Common myeloid progenitor, CD34-positive (primary cell): Measurements from ENCODE around the gene TTI1.

Source experiments
- CTCF ChIA-PET: fragments of 350-600 bp; sonication (Branson Sonifier 250); formaldehyde crosslinking; loops from one replicate; lab custom pipeline; 2021; ENCODE audit warnings: antibody characterized with exemption; lab: Charles Lee
- POLR2A ChIA-PET: fragments of 350-600 bp; sonication (Branson Sonifier 250); formaldehyde crosslinking; loops from one replicate; lab custom pipeline; 2021; ENCODE audit warnings: antibody characterized with exemption; lab: Charles Lee
- DNase-seq, 3 donors: peaks; one replicate each; pipeline versions ENCODE4 v3.0.0 to v3.0.0-alpha.2; 2013
- H3K27ac ChIP-seq, 2 experiments: 1 replicate in 1 of 2; 2 replicates in 1 of 2; pipeline ENCODE4 v1.7.0; 2013; ENCODE audit warnings: inconsistent platforms in 2 of 2, low read length in 2 of 2, mild to moderate bottlenecking in 2 of 2, low read depth in 1 of 2, moderate library complexity in 1 of 2; ENCODE audit not compliant: severe bottlenecking in 2 of 2, insufficient read depth in 1 of 2, poor library complexity in 1 of 2
- H3K27me3 ChIP-seq, 5 experiments: replicated peaks in 2 of 5; 1 replicate in 3 of 5; 2 replicates in 2 of 5; pipeline versions ENCODE4 v1.6.1 to v1.7.0; 2013; ENCODE audit warnings: low read length in 4 of 5, mild to moderate bottlenecking in 2 of 5, moderate library complexity in 2 of 5, inconsistent platforms in 1 of 5; ENCODE audit not compliant: insufficient read depth in 5 of 5, control insufficient read depth in 4 of 5
- H3K36me3 ChIP-seq, 4 experiments: 1 replicate in 2 of 4; 2 replicates in 2 of 4; pipeline versions ENCODE4 v1.6.1 to v1.7.0; 2013; ENCODE audit warnings: low read length in 3 of 4, control low read depth in 1 of 4, mild to moderate bottlenecking in 1 of 4; ENCODE audit not compliant: control insufficient read depth in 4 of 4, insufficient read depth in 4 of 4
- H3K4me1 ChIP-seq, 4 experiments: 1 replicate in 3 of 4; 2 replicates in 1 of 4; pipeline versions ENCODE4 v1.6.1 to v1.7.1; 2013; ENCODE audit warnings: low read length in 3 of 4, mild to moderate bottlenecking in 3 of 4, control low read depth in 1 of 4, inconsistent platforms in 1 of 4, moderate library complexity in 1 of 4; ENCODE audit not compliant: control insufficient read depth in 4 of 4, insufficient read depth in 4 of 4; ENCODE audit errors: control extremely low read depth in 1 of 4
- H3K4me3 ChIP-seq, 7 experiments: 1 replicate in 4 of 7; 2 replicates in 3 of 7; pipeline versions ENCODE4 v1.5.1 to v1.7.0; 2013; ENCODE audit warnings: mild to moderate bottlenecking in 7 of 7, low read length in 6 of 7, moderate library complexity in 6 of 7, inconsistent platforms in 2 of 7, low read depth in 2 of 7, control low read depth in 1 of 7; ENCODE audit not compliant: insufficient read depth in 4 of 7, control insufficient read depth in 1 of 7; ENCODE audit errors: extremely low read depth in 1 of 7
- H3K9me3 ChIP-seq, 5 experiments: 1 replicate in 4 of 5; 2 replicates in 1 of 5; pipeline versions ENCODE4 v1.6.1 to v1.7.1; 2013; ENCODE audit warnings: low read length in 4 of 5, mild to moderate bottlenecking in 2 of 5, inconsistent platforms in 1 of 5, low read depth in 1 of 5, moderate library complexity in 1 of 5; ENCODE audit not compliant: control insufficient read depth in 4 of 5, insufficient read depth in 2 of 5; ENCODE audit errors: control extremely low read depth in 1 of 5
- WGBS: methylation state at CpG from one replicate; pipeline ENCODE4 v1.1.5; 2013; ENCODE audit not compliant: insufficient coverage; 5-methylcytosine and 5-hydroxymethylcytosine counted together

TTI1 gene

DNA sequence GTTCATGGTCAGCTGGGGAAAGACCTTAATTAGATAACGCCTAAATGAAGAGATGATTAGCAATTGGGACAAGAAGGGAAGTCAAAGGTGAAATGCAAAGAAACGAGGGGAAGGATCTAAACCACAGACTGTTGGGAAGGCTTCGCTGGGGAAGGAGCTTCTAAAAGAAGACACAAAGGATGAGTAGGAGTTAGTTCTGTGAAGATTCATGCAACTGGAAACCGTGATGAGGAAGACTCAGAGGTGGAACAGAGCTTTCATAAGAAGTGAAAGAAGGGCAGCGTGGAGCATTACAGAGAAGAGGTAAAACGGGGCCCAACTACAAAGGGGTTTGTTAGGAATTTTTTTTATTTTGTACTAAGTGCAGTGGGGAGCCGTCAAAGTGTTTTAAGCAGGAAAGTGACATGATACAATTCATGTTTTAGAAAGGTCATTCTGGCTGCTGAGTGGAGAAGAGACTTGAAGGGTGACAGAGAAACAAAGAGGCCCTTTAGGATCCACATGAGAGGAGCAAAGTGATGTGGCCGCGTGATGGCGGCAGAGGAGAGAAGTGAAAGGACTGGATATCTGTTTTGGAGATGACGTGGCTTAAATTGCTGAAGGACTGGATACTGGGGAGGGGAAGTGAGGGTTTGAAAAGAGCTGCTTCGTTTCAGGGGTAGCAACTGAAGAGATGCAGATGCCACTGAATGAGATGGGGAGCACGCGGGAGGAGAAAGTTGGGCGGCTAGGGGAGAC lies 33.6 kb downstream of the TTI1 start:
- Histone ChIP-seq H3K36me3 (peaks cover 27 to 91% (median 78%) of the 10 kb centered on the region in 4 experiments), H3K27me3 (no peaks in the 10 kb centered on the region), H3K9me3 (no peaks in the 10 kb centered on the region), H3K4me3 (no peak overlapping the region), H3K4me1 (no peaks in the 10 kb centered on the region), H3K27ac (no peak overlapping the region)
- CTCF ChIA-PET, result no interaction called here
- POLR2A ChIA-PET, result no interaction called here
- WGBS, result 96% methylated on average over 13 of the region's 15 CpGs
- DNase-seq, result no peak

GRCh38 chr20:37997516-37997915 lies 35.7 kb downstream of the TTI1 start:
- CTCF ChIA-PET, result interaction anchor here (1.2 to 1.3 kb wide), 2 partner anchors 13 to 18 kb away, joined by 3 to 4 read pairs; no protein-coding TSS in a partner anchor
- 100% methylated on average over 3 of the region's 3 CpGs for WGBS
- no peak overlapping the region for H3K4me3 ChIP-seq
- DNase-seq, result no peak
- POLR2A ChIA-PET, result no interaction called here
- no peaks in the 10 kb centered on the region for H3K27me3 ChIP-seq
- H3K9me3 ChIP-seq, result no peaks in the 10 kb centered on the region
- peaks cover 19 to 87% (median 75%) of the 10 kb centered on the region in 4 experiments for H3K36me3 ChIP-seq
- peaks cover 0 to 3% (median 1%) of the 10 kb centered on the region in 4 experiments for H3K4me1 ChIP-seq
- H3K27ac ChIP-seq, result no peak overlapping the region

DNA sequence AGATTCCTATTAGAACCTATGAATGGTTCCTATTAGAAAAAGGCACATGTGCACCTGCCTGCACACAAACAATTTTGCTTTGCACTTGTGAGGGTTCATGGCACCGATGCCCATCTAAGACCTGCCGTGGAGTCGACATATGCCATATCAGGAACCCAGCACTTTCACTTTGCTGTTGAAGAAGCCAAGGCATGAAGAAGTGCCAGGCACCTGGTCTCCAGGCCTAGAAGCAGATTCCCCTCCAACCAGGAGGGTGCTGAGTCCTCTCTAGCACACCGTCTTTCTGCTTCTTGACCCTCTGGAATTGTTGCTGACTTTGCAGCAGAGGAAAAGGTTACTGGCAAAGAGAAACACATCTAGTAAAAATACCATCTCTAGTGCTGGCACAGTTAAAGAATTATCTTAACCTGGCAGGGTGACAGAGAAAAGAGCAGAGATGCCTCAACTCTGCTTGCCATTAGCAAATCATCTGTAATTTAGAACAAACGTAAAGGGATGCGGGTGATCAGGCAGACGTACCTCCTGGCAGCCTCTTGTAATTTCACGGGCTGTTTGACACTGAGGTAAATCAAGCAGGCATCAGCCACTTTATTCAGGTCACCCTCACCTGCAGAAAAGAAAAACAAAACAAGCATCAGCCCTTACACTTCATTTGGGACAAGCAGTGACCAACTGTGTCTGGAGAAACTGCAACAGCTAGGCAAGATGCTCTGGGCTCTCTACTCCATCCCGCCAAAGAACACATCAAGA lies 37.2 kb downstream of the TTI1 start:
- no peak for DNase-seq
- H3K4me3 ChIP-seq, result no peak overlapping the region
- H3K9me3 ChIP-seq, result no peaks in the 10 kb centered on the region
- H3K27me3 ChIP-seq, result no peaks in the 10 kb centered on the region
- CTCF ChIA-PET, result interaction anchor here (1.7 to 5.6 kb wide), 2 partner anchors 12 to 431 kb away, joined by 5 to 64 read pairs; no protein-coding TSS in a partner anchor
- WGBS, result 90% methylated on average over 6 of the region's 9 CpGs
- H3K36me3 ChIP-seq, result peaks cover 12 to 87% (median 72%) of the 10 kb centered on the region in 4 experiments
- POLR2A ChIA-PET, result no interaction called here
- H3K27ac ChIP-seq, result no peak overlapping the region
- peaks cover 2 to 8% (median 6%) of the 10 kb centered on the region in 4 experiments for H3K4me1 ChIP-seq

DNA sequence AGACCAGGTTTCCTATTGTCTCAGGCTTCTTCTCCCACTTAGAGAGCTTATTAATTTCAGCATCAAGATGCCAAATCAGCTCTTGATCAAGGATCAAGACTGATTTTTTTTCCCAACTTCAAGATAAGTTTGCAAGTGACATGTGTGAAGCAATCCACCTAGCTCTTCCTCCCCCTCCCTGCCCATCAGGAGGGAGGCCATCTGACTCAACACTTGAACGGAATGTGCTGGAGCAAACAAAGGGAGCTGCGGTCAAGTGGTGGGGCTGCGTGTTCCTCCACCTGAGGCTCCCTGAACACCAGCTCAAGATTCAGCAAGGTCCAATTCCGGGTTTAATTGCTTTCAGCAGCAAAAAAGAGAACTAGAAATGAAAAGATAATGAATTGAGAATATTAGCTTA lies 38.7 kb downstream of the TTI1 start:
- H3K4me3 ChIP-seq, result no peak overlapping the region
- DNase-seq, result no peak
- H3K27ac ChIP-seq, result no peak overlapping the region
- H3K27me3 ChIP-seq, result no peaks in the 10 kb centered on the region
- ChIA-PET CTCF (interaction anchor here (0.5 to 5.6 kb wide), 4 partner anchors 11 to 430 kb away, joined by 3 to 64 read pairs (median 4); no protein-coding TSS in a partner anchor), POLR2A (interaction anchor here (0.6 kb wide), 1 partner anchor 1453 kb away, joined by 3 read pairs; no protein-coding TSS in a partner anchor)
- peaks cover 11 to 74% (median 60%) of the 10 kb centered on the region in 4 experiments for H3K36me3 ChIP-seq
- peaks cover 12 to 23% (median 17%) of the 10 kb centered on the region in 4 experiments for H3K4me1 ChIP-seq
- no peaks in the 10 kb centered on the region for H3K9me3 ChIP-seq
- WGBS, result 97% methylated on average over 4 of the region's 4 CpGs

GRCh38 chr20:37992802-37993409 lies 40.4 kb downstream of the TTI1 start:
- Histone ChIP-seq H3K4me1 (peaks cover 12 to 26% (median 19%) of the 10 kb centered on the region in 4 experiments), H3K4me3 (no peak overlapping the region), H3K27me3 (no peaks in the 10 kb centered on the region), H3K9me3 (no peaks in the 10 kb centered on the region), H3K27ac (no peak overlapping the region), H3K36me3 (peaks cover 11 to 71% (median 54%) of the 10 kb centered on the region in 4 experiments)
- WGBS, result 100% methylated on average over 2 of the region's 5 CpGs
- DNase-seq, result peak; percentile 38 to 62 (median 59)
- POLR2A ChIA-PET, result no interaction called here
- CTCF ChIA-PET, result interaction anchor here (0.6 to 5.6 kb wide), 8 partner anchors 12 to 858 kb away, joined by 3 to 64 read pairs (median 3); partner anchors contain the start of genes RPRD1B and TTI1

DNA sequence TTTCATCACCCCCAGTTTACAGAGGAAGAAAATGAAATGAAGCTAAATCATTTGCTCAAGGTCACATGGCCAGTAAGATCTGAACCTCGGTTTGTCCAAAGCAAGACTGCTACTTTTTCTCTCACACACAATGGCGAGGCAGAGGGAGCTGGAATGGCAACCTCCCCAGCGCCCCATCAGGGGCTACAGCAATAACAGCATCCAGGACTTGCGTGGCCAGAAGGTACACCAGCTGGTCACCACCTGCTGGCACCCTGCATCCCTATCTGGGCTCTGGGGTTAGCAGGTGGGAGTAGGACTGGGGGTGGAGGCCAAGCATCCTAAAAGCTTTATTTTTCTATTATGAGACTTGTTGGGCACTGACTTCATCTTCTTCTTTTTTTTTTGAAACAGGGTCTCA lies 41.3 kb downstream of the TTI1 start:
- Histone ChIP-seq H3K9me3 (no peaks in the 10 kb centered on the region), H3K27me3 (no peaks in the 10 kb centered on the region), H3K36me3 (peaks cover 11 to 71% (median 52%) of the 10 kb centered on the region in 4 experiments), H3K4me3 (no peak overlapping the region), H3K27ac (no peak overlapping the region), H3K4me1 (peaks cover 12 to 26% (median 19%) of the 10 kb centered on the region in 4 experiments)
- no peak for DNase-seq
- POLR2A ChIA-PET, result interaction anchor here (0.6 kb wide), 1 partner anchor 373 kb away, joined by 3 read pairs; no protein-coding TSS in a partner anchor
- CTCF ChIA-PET, result interaction anchor here (0.6 to 5.6 kb wide), 9 partner anchors 10 to 587 kb away, joined by 3 to 64 read pairs (median 3); partner anchors contain the start of genes RPRD1B and TTI1
- 96% methylated on average over 4 of the region's 4 CpGs for WGBS
